HUES6 (cell line): ENCODE results near the gene BTNL9.

Source experiments
- H3K27ac ChIP-seq: 2 replicates; pipeline ENCODE4 v1.7.0; 2013; ENCODE audit warnings: low read depth, mild to moderate bottlenecking, low read length, inconsistent platforms
- H3K27me3 ChIP-seq: 2 replicates; pipeline ENCODE4 v1.6.1; 2013; ENCODE audit warnings: low read length; ENCODE audit not compliant: control insufficient read depth, insufficient read depth
- H3K36me3 ChIP-seq: 2 replicates; pipeline ENCODE4 v1.6.1; 2013; ENCODE audit warnings: low read length; ENCODE audit not compliant: control insufficient read depth, insufficient read depth
- H3K4me1 ChIP-seq: 2 replicates; pipeline ENCODE4 v1.6.1; 2013; ENCODE audit warnings: low read length; ENCODE audit not compliant: control insufficient read depth, insufficient read depth
- H3K4me3 ChIP-seq: 2 replicates; pipeline ENCODE4 v1.5.1; 2013; ENCODE audit warnings: low read depth, low read length
- H3K9ac ChIP-seq: one replicate; pipeline ENCODE4 v1.6.1; 2013; ENCODE audit warnings: mild to moderate bottlenecking, low read length
- H3K9me3 ChIP-seq: 2 replicates; pipeline ENCODE4 v1.6.1; 2013; ENCODE audit warnings: low read depth, low read length; ENCODE audit not compliant: control insufficient read depth, insufficient read depth

Gene BTNL9

GRCh38 chr5:181053488-181054121 lies 13.5 kb downstream of the BTNL9 start:
- peak overlapping the region; percentile 84 for H3K4me3 ChIP-seq
- no peaks in the 10 kb centered on the region for H3K36me3 ChIP-seq
- peak overlapping the region; percentile 13 for H3K9ac ChIP-seq
- H3K27ac ChIP-seq: no peak overlapping the region
- peaks cover 97% of the 10 kb centered on the region for H3K27me3 ChIP-seq
- peaks cover 18% of the 10 kb centered on the region for H3K4me1 ChIP-seq
- no peaks in the 10 kb centered on the region for H3K9me3 ChIP-seq

- no peaks in the 10 kb centered on the region for H3K36me3 ChIP-seq
- H3K27me3 ChIP-seq: peaks cover 99% of the 10 kb centered on the region
- peak overlapping the region; percentile 84 for H3K4me3 ChIP-seq
- H3K4me1 ChIP-seq: peaks cover 18% of the 10 kb centered on the region
- H3K9me3 ChIP-seq: no peaks in the 10 kb centered on the region
- no peak overlapping the region for H3K27ac ChIP-seq
- H3K9ac ChIP-seq: no peak overlapping the region
Observed at GRCh38 chr5:181054138-181054537, 14.1 kb downstream of the BTNL9 start.

GRCh38 chr5:181054871-181055459 lies 14.9 kb downstream of the BTNL9 start:
- Histone ChIP-seq H3K27ac (no peak overlapping the region), H3K4me1 (peaks cover 18% of the 10 kb centered on the region), H3K36me3 (no peaks in the 10 kb centered on the region), H3K27me3 (peaks cover 99% of the 10 kb centered on the region), H3K9me3 (no peaks in the 10 kb centered on the region), H3K9ac (no peak overlapping the region), H3K4me3 (peak overlapping the region; percentile 84; the same call in 1 of the 2 replicates)

GRCh38 chr5:181056431-181056830 lies 16.4 kb downstream of the BTNL9 start:
- Histone ChIP-seq H3K4me3 (no peak overlapping the region), H3K4me1 (peaks cover 18% of the 10 kb centered on the region), H3K9me3 (no peaks in the 10 kb centered on the region), H3K9ac (no peak overlapping the region), H3K27me3 (peaks cover 99% of the 10 kb centered on the region), H3K27ac (no peak overlapping the region), H3K36me3 (no peaks in the 10 kb centered on the region)

- H3K27me3 ChIP-seq: peaks cover 97% of the 10 kb centered on the region
- H3K4me1 ChIP-seq: peaks cover 18% of the 10 kb centered on the region
- H3K9me3 ChIP-seq: no peaks in the 10 kb centered on the region
- H3K4me3 ChIP-seq: no peak overlapping the region
- H3K27ac ChIP-seq: no peak overlapping the region
- H3K9ac ChIP-seq: no peak overlapping the region
- no peaks in the 10 kb centered on the region for H3K36me3 ChIP-seq
Observed at GRCh38 chr5:181058321-181058720, 18.3 kb downstream of the BTNL9 start.

- Histone ChIP-seq H3K4me3 (peak overlapping the region; percentile 59), H3K9me3 (peaks cover 2% of the 10 kb centered on the region; the same call in 1 of the 2 replicates), H3K4me1 (peaks cover 13% of the 10 kb centered on the region), H3K9ac (no peak overlapping the region), H3K27ac (no peak overlapping the region), H3K36me3 (no peaks in the 10 kb centered on the region), H3K27me3 (peaks cover 97% of the 10 kb centered on the region)
Observed at GRCh38 chr5:181058786-181059296, 18.8 kb downstream of the BTNL9 start.

GRCh38 chr5:181059297-181060230 lies 19.5 kb downstream of the BTNL9 start:
- Histone ChIP-seq H3K27me3 (peaks cover 93% of the 10 kb centered on the region), H3K4me1 (peaks cover 6% of the 10 kb centered on the region), H3K9me3 (peaks cover 2% of the 10 kb centered on the region; the same call in 1 of the 2 replicates), H3K36me3 (no peaks in the 10 kb centered on the region), H3K9ac (no peak overlapping the region), H3K4me3 (peak overlapping the region; percentile 59), H3K27ac (no peak overlapping the region)

GRCh38 chr5:181060231-181060590 lies 20.1 kb downstream of the BTNL9 start:
- H3K9ac ChIP-seq: no peak overlapping the region
- H3K4me1 ChIP-seq: no peaks in the 10 kb centered on the region
- H3K36me3 ChIP-seq: no peaks in the 10 kb centered on the region
- H3K4me3 ChIP-seq: no peak overlapping the region
- H3K27ac ChIP-seq: no peak overlapping the region
- peaks cover 91% of the 10 kb centered on the region for H3K27me3 ChIP-seq
- H3K9me3 ChIP-seq: peaks cover 2% of the 10 kb centered on the region; the same call in 1 of the 2 replicates

- no peak overlapping the region for H3K4me3 ChIP-seq
- peaks cover 86% of the 10 kb centered on the region for H3K27me3 ChIP-seq
- no peaks in the 10 kb centered on the region for H3K36me3 ChIP-seq
- H3K4me1 ChIP-seq: no peaks in the 10 kb centered on the region
- peaks cover 3% of the 10 kb centered on the region; the same call in 1 of the 2 replicates for H3K9me3 ChIP-seq
- no peak overlapping the region for H3K27ac ChIP-seq
- no peak overlapping the region for H3K9ac ChIP-seq
Observed at GRCh38 chr5:181060924-181061323, 20.9 kb downstream of the BTNL9 start.

GRCh38 chr5:181061645-181062044 lies 21.6 kb downstream of the BTNL9 start:
- Histone ChIP-seq H3K27ac (no peak overlapping the region), H3K4me1 (no peaks in the 10 kb centered on the region), H3K4me3 (no peak overlapping the region), H3K9me3 (peaks cover 6% of the 10 kb centered on the region; the same call in 1 of the 2 replicates), H3K9ac (no peak overlapping the region), H3K27me3 (peaks cover 84% of the 10 kb centered on the region), H3K36me3 (no peaks in the 10 kb centered on the region)
